Gastrocnemius medialis (tissue), 4 donors: Measurements from ENCODE around the gene P3R3URF. TPM values are rescaled to one million over a fixed set of nuclear protein-coding genes. Genes with fewer than 3 reads are reported as not detected.

ENCODE experiments used
- ATAC-seq, 2 donors: fragments of 150-250 bp; one replicate each; pipeline ENCODE4 v1.9.1; 2016
- DNase-seq, 2 donors: peaks; one replicate each; pipeline ENCODE4 v3.0.0-alpha.2; 2019
- H3K27ac ChIP-seq, 4 donors: fragments of 200-600 bp; sonication (generic); 1 replicate in 1 of 4; 2 replicates in 3 of 4; pipeline ENCODE4 v1.5.1; 2016 to 2018; ENCODE audit warnings: mild to moderate bottlenecking in 2 of 4, moderate library complexity in 1 of 4
- H3K27me3 ChIP-seq, 3 donors: fragments of 200-600 bp; sonication (generic) in 2 of 3; 1 replicate in 1 of 3; 2 replicates in 2 of 3; pipeline versions ENCODE4 v1.5.1 to v1.6.0; 2016 to 2019; ENCODE audit warnings: mild to moderate bottlenecking in 1 of 3, moderate library complexity in 1 of 3
- H3K36me3 ChIP-seq, 2 donors: fragments of 200-600 bp; sonication (generic) in 1 of 2; one replicate each; pipeline ENCODE4 v1.5.1; 2017 to 2018
- H3K4me1 ChIP-seq, 2 donors: fragments of 200-600 bp; sonication (generic) in 1 of 2; one replicate each; pipeline ENCODE4 v1.5.1; 2016 to 2017; ENCODE audit warnings: mild to moderate bottlenecking in 2 of 2
- H3K4me3 ChIP-seq, 4 donors: fragments of 200-600 bp; sonication (generic) in 3 of 4; 1 replicate in 1 of 4; 2 replicates in 3 of 4; pipeline ENCODE4 v1.5.1; 2016 to 2019; ENCODE audit warnings: mild to moderate bottlenecking in 2 of 4
- H3K9me3 ChIP-seq, 3 donors: fragments of 200-600 bp; sonication (generic) in 2 of 3; 1 replicate in 1 of 3; 2 replicates in 2 of 3; pipeline ENCODE4 v1.5.1; 2016 to 2019
- POLR2A ChIP-seq, 2 donors: fragments of 450-650 bp; IDR thresholded peaks; one replicate each; pipeline ENCODE4 v1.6.1; 2017; ENCODE audit warnings: antibody characterized with exemption in 2 of 2, mild to moderate bottlenecking in 2 of 2, moderate library complexity in 2 of 2
- in situ Hi-C, 4 donors: fragments of 200-750 bp; cut with MboI; loops; one replicate each; pipeline versions ENCODE4 v1.15.0 to v1.8.0; 2017; ENCODE audit warnings: low sequenced_read_pairs in 4 of 4
- intact Hi-C: fragments of 100-400 bp; cut with DNase I; formaldehyde crosslinking; loops from one replicate; pipeline ENCODE4 v1.15.1; 2023; ENCODE audit warnings: low total_unique reads
- total RNA-seq, 4 donors: library from RNA; depleted of rRNA; stranded (reverse); fragments of >200 nt; gene quantifications; one replicate each; pipeline versions ENCODE4 v1.1.0 to v1.2.3, GENCODE V29; 2016
- TF ChIP-seq, protein P1 (sequence below), 5 experiments: fragments of 450-650 bp in 3 of 5; fragments of 200-600 bp in 2 of 5; sonication (generic) in 2 of 5; IDR thresholded peaks in 4 of 5; conservative IDR thresholded peaks in 1 of 5; 1 replicate in 4 of 5; 2 replicates in 1 of 5; pipeline ENCODE4 v1.5.1; 2016 to 2019; ENCODE audit warnings: antibody characterized with exemption in 5 of 5, mild to moderate bottlenecking in 3 of 5, moderate library complexity in 3 of 5

Gene P3R3URF
- total RNA-seq, 4 donors from 2014 or later: not detected

DNA sequence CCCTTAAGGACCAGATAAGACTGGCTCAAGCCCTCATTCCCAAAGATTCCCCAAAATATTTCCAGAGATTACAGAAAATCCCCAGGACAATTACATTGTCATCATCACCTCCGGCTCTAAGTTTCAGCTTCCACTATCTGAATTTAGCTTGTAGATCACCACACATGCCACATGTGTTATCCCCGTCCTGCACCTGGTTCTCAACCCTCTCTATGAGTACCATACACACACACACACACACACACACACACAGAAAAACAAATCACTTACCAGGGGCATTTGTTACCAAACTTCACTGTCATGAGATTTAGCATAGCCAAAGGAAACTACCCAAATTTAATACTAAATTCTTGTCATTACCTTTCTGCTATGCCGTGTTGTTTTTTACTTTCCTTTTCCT is 16.8 kb downstream of the P3R3URF start:
- Histone ChIP-seq H3K9me3 (no peaks in the 10 kb centered on the region), H3K36me3 (no peaks in the 10 kb centered on the region), H3K27me3 (no peaks in the 10 kb centered on the region), H3K4me3 (no peak overlapping the region), H3K27ac (no peak overlapping the region), H3K4me1 (no peaks in the 10 kb centered on the region)
- DNase-seq (no peak), ATAC-seq (no peak)
- in situ Hi-C loops (no loop called here), intact Hi-C loops (no loop called here)
- TF ChIP-seq, protein P1, sequence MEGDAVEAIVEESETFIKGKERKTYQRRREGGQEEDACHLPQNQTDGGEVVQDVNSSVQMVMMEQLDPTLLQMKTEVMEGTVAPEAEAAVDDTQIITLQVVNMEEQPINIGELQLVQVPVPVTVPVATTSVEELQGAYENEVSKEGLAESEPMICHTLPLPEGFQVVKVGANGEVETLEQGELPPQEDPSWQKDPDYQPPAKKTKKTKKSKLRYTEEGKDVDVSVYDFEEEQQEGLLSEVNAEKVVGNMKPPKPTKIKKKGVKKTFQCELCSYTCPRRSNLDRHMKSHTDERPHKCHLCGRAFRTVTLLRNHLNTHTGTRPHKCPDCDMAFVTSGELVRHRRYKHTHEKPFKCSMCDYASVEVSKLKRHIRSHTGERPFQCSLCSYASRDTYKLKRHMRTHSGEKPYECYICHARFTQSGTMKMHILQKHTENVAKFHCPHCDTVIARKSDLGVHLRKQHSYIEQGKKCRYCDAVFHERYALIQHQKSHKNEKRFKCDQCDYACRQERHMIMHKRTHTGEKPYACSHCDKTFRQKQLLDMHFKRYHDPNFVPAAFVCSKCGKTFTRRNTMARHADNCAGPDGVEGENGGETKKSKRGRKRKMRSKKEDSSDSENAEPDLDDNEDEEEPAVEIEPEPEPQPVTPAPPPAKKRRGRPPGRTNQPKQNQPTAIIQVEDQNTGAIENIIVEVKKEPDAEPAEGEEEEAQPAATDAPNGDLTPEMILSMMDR (IDR thresholded peaks at IDR 0.05 in 4 of 5, conservative IDR thresholded peaks at IDR 0.05 in 1 of 5): no peak
- TF ChIP-seq POLR2A (IDR thresholded peaks at IDR 0.05): no peak

- Histone ChIP-seq H3K27ac (no peak overlapping the region), H3K4me1 (no peaks in the 10 kb centered on the region), H3K4me3 (no peak overlapping the region), H3K36me3 (no peaks in the 10 kb centered on the region), H3K9me3 (no peaks in the 10 kb centered on the region), H3K27me3 (no peaks in the 10 kb centered on the region)
- TF ChIP-seq, protein P1 (IDR thresholded peaks at IDR 0.05 in 4 of 5, conservative IDR thresholded peaks at IDR 0.05 in 1 of 5): no peak
- no peak for TF ChIP-seq POLR2A (IDR thresholded peaks at IDR 0.05)
- intact Hi-C loops (no loop called here), in situ Hi-C loops (no loop called here)
- ATAC-seq (no peak), DNase-seq (no peak)
Measured at GRCh38 chr1:46158312-46159281, 17.7 kb downstream of the P3R3URF start.

DNA sequence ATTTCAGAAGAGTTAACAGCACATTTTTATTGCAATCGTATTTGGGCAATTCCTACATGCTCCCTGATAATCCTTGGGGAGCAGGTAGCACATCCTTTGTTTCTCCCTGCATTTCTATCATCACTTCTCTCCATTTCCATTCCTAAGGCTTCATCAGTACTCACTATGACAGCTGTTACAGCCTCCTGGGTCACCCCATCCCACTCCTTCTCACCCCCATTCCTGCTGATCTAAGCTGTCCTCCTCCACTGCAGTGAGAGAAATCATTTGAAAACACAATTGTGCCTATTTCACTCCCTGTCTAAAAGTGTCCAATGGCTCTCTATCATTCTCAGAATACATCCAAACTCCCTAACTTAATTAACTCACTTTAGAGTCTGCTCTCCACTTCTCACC is 18.4 kb downstream of the P3R3URF start:
- Histone ChIP-seq H3K27ac (no peak overlapping the region), H3K4me3 (no peak overlapping the region), H3K4me1 (no peaks in the 10 kb centered on the region), H3K27me3 (no peaks in the 10 kb centered on the region), H3K36me3 (no peaks in the 10 kb centered on the region), H3K9me3 (no peaks in the 10 kb centered on the region)
- in situ Hi-C loops (no loop called here), intact Hi-C loops (no loop called here)
- no peak for TF ChIP-seq POLR2A (IDR thresholded peaks at IDR 0.05)
- TF ChIP-seq, protein P1 (IDR thresholded peaks at IDR 0.05 in 4 of 5, conservative IDR thresholded peaks at IDR 0.05 in 1 of 5): no peak
- no peak for DNase-seq
- ATAC-seq: no peak

DNA sequence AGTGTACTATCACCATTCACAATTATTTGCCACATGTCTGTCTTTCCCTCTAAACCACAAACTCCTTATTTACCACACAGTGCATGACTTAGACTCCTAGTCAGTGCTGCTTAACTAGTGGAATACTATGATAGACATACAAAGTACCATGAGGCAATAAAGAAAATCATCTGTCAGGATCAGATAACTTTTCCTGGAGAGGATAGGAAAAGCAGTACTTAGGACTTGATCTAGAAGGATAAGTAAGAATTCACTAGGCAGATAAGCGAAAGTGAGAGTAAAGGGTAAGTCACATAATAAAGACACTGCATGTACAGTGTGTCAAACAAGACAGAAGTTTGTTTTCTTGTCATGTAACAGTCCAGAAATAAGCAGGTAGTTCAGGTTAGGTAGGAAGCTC is 22.6 kb downstream of the P3R3URF start:
- H3K27me3 ChIP-seq: no peaks in the 10 kb centered on the region
- DNase-seq (no peak), ATAC-seq (no peak)
- H3K36me3 ChIP-seq: no peaks in the 10 kb centered on the region
- no peak for TF ChIP-seq POLR2A (IDR thresholded peaks at IDR 0.05)
- intact Hi-C loops (no loop called here), in situ Hi-C loops (no loop called here)
- peaks cover 0 to 10% of the 10 kb centered on the region in 2 donors for H3K4me1 ChIP-seq
- no peak overlapping the region for H3K27ac ChIP-seq
- H3K4me3 ChIP-seq: no peak overlapping the region
- H3K9me3 ChIP-seq: no peaks in the 10 kb centered on the region

DNA sequence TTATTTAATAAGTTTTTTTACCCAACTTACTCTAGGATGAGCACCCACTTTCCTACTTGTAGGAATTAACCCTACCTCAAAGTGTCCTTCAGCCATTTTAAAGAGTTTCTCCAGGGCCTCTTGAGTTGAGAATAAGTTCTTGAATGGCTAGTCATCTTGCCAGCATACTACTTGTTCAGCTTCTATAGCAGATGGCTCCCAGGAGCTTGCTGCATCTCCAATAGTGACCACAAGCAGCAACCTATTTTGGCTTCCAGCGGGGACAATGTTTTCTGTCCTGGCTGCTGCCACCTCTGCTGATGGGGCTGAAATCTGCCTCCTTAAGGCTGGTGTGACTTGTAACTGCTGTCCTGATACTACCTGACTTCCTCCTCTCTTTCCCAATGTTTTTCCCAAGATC is 23.1 kb downstream of the P3R3URF start:
- in situ Hi-C loops: no loop called here

More for the DNA sequence above, 23.1 kb downstream of the P3R3URF start:
- intact Hi-C loops: no loop called here
- no peaks in the 10 kb centered on the region for H3K9me3 ChIP-seq
- no peaks in the 10 kb centered on the region for H3K27me3 ChIP-seq
- no peaks in the 10 kb centered on the region for H3K36me3 ChIP-seq
- H3K27ac ChIP-seq: no peak overlapping the region
- peaks cover 0 to 10% of the 10 kb centered on the region in 2 donors for H3K4me1 ChIP-seq
- DNase-seq: no peak
- no peak overlapping the region for H3K4me3 ChIP-seq
- ATAC-seq: no peak
- TF ChIP-seq, protein P1 (IDR thresholded peaks at IDR 0.05 in 4 of 5, conservative IDR thresholded peaks at IDR 0.05 in 1 of 5): no peak
- TF ChIP-seq POLR2A (IDR thresholded peaks at IDR 0.05): no peak
